Measurements from ENCODE around the gene TRPC4.
"Not testable (repeated sequence)": the region's sequence is repeated elsewhere in the genome, so short reads cannot be mapped to it uniquely, and the experiment has no call there.

Gene TRPC4

GRCh38 chr13:37797631-37798030 lies 71.9 kb downstream of the TRPC4 start:
- no peak for DNase-seq (ENCODE audit: low read depth in 1 of 2, low spot score in 1 of 2)
- no peak for TF ChIP-seq JUND (IDR thresholded peaks at IDR 0.05; ENCODE audit: low read depth)
- in situ Hi-C loops (cut with HindIII; ENCODE audit: low pct_unique_long_range_greater_than_20kb, low sequenced_read_pairs): no loop called here

- DNase-seq (ENCODE audit: low read depth in 1 of 2, low spot score in 1 of 2); in situ Hi-C loops (cut with HindIII; ENCODE audit: low pct_unique_long_range_greater_than_20kb, low sequenced_read_pairs): not testable (repeated sequence)
These were observed 72.8 kb downstream of the TRPC4 start for GRCh38 chr13:37796795-37797194.

GRCh38 chr13:37795326-37795725 lies 74.2 kb downstream of the TRPC4 start:
- DNase-seq (ENCODE audit: low read depth in 1 of 2, low spot score in 1 of 2): no peak
- in situ Hi-C loops (cut with HindIII; ENCODE audit: low pct_unique_long_range_greater_than_20kb, low sequenced_read_pairs): no loop called here
- no peak for TF ChIP-seq JUND (IDR thresholded peaks at IDR 0.05; ENCODE audit: low read depth)

- DNase-seq (ENCODE audit: low read depth in 1 of 2, low spot score in 1 of 2): no peak
- in situ Hi-C loops (cut with HindIII; ENCODE audit: low pct_unique_long_range_greater_than_20kb, low sequenced_read_pairs): no loop called here
These were observed 77.9 kb downstream of the TRPC4 start for GRCh38 chr13:37791699-37792098.

GRCh38 chr13:37788346-37788745 lies 81.2 kb downstream of the TRPC4 start:
- no peak for TF ChIP-seq JUND (IDR thresholded peaks at IDR 0.05; ENCODE audit: low read depth)
- no peak for DNase-seq (ENCODE audit: low read depth in 1 of 2, low spot score in 1 of 2)
- in situ Hi-C loops (cut with HindIII; ENCODE audit: low pct_unique_long_range_greater_than_20kb, low sequenced_read_pairs): no loop called here

More at GRCh38 chr13:37791699-37792098, 77.9 kb downstream of the TRPC4 start:
- TF ChIP-seq JUND (IDR thresholded peaks at IDR 0.05; ENCODE audit: low read depth): no peak

GRCh38 chr13:37777676-37778075 lies 91.9 kb downstream of the TRPC4 start:
- TF ChIP-seq JUND (IDR thresholded peaks at IDR 0.05; ENCODE audit: low read depth): no peak

GRCh38 chr13:37775871-37776270 lies 93.7 kb downstream of the TRPC4 start:
- DNase-seq (ENCODE audit: low read depth in 1 of 2, low spot score in 1 of 2): no peak
- in situ Hi-C loops (cut with HindIII; ENCODE audit: low pct_unique_long_range_greater_than_20kb, low sequenced_read_pairs): no loop called here
- no peak for TF ChIP-seq JUND (IDR thresholded peaks at IDR 0.05; ENCODE audit: low read depth)

More at GRCh38 chr13:37777676-37778075, 91.9 kb downstream of the TRPC4 start:
- in situ Hi-C loops (cut with HindIII; ENCODE audit: low pct_unique_long_range_greater_than_20kb, low sequenced_read_pairs): no loop called here
- DNase-seq (ENCODE audit: low read depth in 1 of 2, low spot score in 1 of 2): no peak

GRCh38 chr13:37772644-37773043 lies 96.9 kb downstream of the TRPC4 start:
- DNase-seq (ENCODE audit: low read depth in 1 of 2, low spot score in 1 of 2): no peak
- no peak for TF ChIP-seq JUND (IDR thresholded peaks at IDR 0.05; ENCODE audit: low read depth)
- in situ Hi-C loops (cut with HindIII; ENCODE audit: low pct_unique_long_range_greater_than_20kb, low sequenced_read_pairs): no loop called here

- no peak for DNase-seq (ENCODE audit: low read depth in 1 of 2, low spot score in 1 of 2)
- TF ChIP-seq JUND (IDR thresholded peaks at IDR 0.05; ENCODE audit: low read depth): no peak
- in situ Hi-C loops (cut with HindIII; ENCODE audit: low pct_unique_long_range_greater_than_20kb, low sequenced_read_pairs): no loop called here
These were observed 100.0 kb downstream of the TRPC4 start for GRCh38 chr13:37769545-37769944.

- no peak for DNase-seq (ENCODE audit: low read depth in 1 of 2, low spot score in 1 of 2)
- in situ Hi-C loops (cut with HindIII; ENCODE audit: low pct_unique_long_range_greater_than_20kb, low sequenced_read_pairs): no loop called here
- no peak for TF ChIP-seq JUND (IDR thresholded peaks at IDR 0.05; ENCODE audit: low read depth)
These were observed 100.5 kb downstream of the TRPC4 start for GRCh38 chr13:37769078-37769477.

- no peak for DNase-seq (ENCODE audit: low read depth in 1 of 2, low spot score in 1 of 2)
- in situ Hi-C loops (cut with HindIII; ENCODE audit: low pct_unique_long_range_greater_than_20kb, low sequenced_read_pairs): no loop called here
- TF ChIP-seq JUND (IDR thresholded peaks at IDR 0.05; ENCODE audit: low read depth): no peak
These were observed 103.1 kb downstream of the TRPC4 start for GRCh38 chr13:37766502-37766901.

GRCh38 chr13:37755349-37755748 lies 114.2 kb downstream of the TRPC4 start:
- DNase-seq (ENCODE audit: low read depth in 1 of 2, low spot score in 1 of 2): no peak
- no peak for TF ChIP-seq JUND (IDR thresholded peaks at IDR 0.05; ENCODE audit: low read depth)
- in situ Hi-C loops (cut with HindIII; ENCODE audit: low pct_unique_long_range_greater_than_20kb, low sequenced_read_pairs): no loop called here

- no peak for TF ChIP-seq JUND (IDR thresholded peaks at IDR 0.05; ENCODE audit: low read depth)
- DNase-seq (ENCODE audit: low read depth in 1 of 2, low spot score in 1 of 2): no peak
- in situ Hi-C loops (cut with HindIII; ENCODE audit: low pct_unique_long_range_greater_than_20kb, low sequenced_read_pairs): no loop called here
These were observed 115.8 kb downstream of the TRPC4 start for GRCh38 chr13:37753776-37754175.

GRCh38 chr13:37752146-37752545 lies 117.4 kb downstream of the TRPC4 start:
- in situ Hi-C loops (cut with HindIII; ENCODE audit: low pct_unique_long_range_greater_than_20kb, low sequenced_read_pairs): no loop called here
- no peak for TF ChIP-seq JUND (IDR thresholded peaks at IDR 0.05; ENCODE audit: low read depth)
- DNase-seq (ENCODE audit: low read depth in 1 of 2, low spot score in 1 of 2): no peak

Measured in T47D (cell line).